HepG2 (cell line): Measurements from ENCODE around the gene MAFB.

ENCODE experiments used
- ATF4 ChIP-seq, 2 experiments: fragments of 450-650 bp in 1 of 2; sonication (generic) in 1 of 2; formaldehyde crosslinking; IDR thresholded peaks; 2 replicates each; pipeline versions ENCODE4 v1.5.0 to v1.8.0; 2020 to 2022; ENCODE audit warnings: mild to moderate bottlenecking in 1 of 2, missing genetic modification reagents in 1 of 2
- CTCF ChIP-seq: sonication (generic); formaldehyde crosslinking; IDR thresholded peaks from 2 replicates; pipeline ENCODE4 v1.5.0; 2020; ENCODE audit warnings: mild to moderate bottlenecking, missing genetic modification reagents, moderate library complexity
- E2F1 ChIP-seq: sonication (generic); formaldehyde crosslinking; IDR thresholded peaks from 2 replicates; pipeline ENCODE4 v1.5.0; 2020; ENCODE audit warnings: missing genetic modification reagents
- ETV6 ChIP-seq: sonication (generic); formaldehyde crosslinking; conservative IDR thresholded peaks from 2 replicates; pipeline ENCODE4 v1.4.0; 2020; ENCODE audit warnings: missing genetic modification reagents
- KDM2A ChIP-seq: sonication (generic); formaldehyde crosslinking; IDR thresholded peaks from 2 replicates; pipeline ENCODE4 v1.4.0; 2020; ENCODE audit warnings: low read depth, missing genetic modification reagents, borderline replicate concordance
- MAFG ChIP-seq: sonication (generic); formaldehyde crosslinking; IDR thresholded peaks from 2 replicates; pipeline ENCODE4 v1.5.1; 2020; ENCODE audit warnings: mild to moderate bottlenecking, missing genetic modification reagents
- MAX ChIP-seq: IDR thresholded peaks from 2 replicates; pipeline ENCODE4 v1.6.1; 2012; ENCODE audit warnings: inconsistent platforms
- NR2C2 ChIP-seq: sonication (generic); formaldehyde crosslinking; IDR thresholded peaks from 2 replicates; pipeline ENCODE4 v1.4.0; 2020; ENCODE audit warnings: missing genetic modification reagents, mild to moderate bottlenecking, moderate library complexity, borderline replicate concordance
- SMC3 ChIP-seq: IDR thresholded peaks from 2 replicates; pipeline ENCODE4 v1.6.1; 2011; ENCODE audit warnings: low read length, improper control_type of control experiment
- STAG1 ChIP-seq: sonication (generic); formaldehyde crosslinking; IDR thresholded peaks from 2 replicates; pipeline ENCODE4 v1.4.0; 2020; ENCODE audit warnings: missing genetic modification reagents
- YY1 ChIP-seq: IDR thresholded peaks from 2 replicates; pipeline ENCODE4 v1.6.1; 2011; ENCODE audit warnings: low read length, low read depth, moderate library complexity, mild to moderate bottlenecking; ENCODE audit not compliant: insufficient read depth, insufficient replicate concordance
- ZBTB7A ChIP-seq: sonication (generic); formaldehyde crosslinking; IDR thresholded peaks from 2 replicates; pipeline ENCODE4 v1.8.0; 2022; ENCODE audit warnings: mild to moderate bottlenecking, missing genetic modification reagents
- TF ChIP-seq, protein P1 (sequence below): sonication (generic); formaldehyde crosslinking; conservative IDR thresholded peaks from 2 replicates; pipeline ENCODE4 v1.8.0; 2022; ENCODE audit warnings: low read depth, missing genetic modification reagents
- TF ChIP-seq, protein P2 (sequence below): sonication (generic); formaldehyde crosslinking; IDR thresholded peaks from 2 replicates; pipeline ENCODE4 v1.4.0; 2020; ENCODE audit warnings: mild to moderate bottlenecking, missing genetic modification reagents

- TF ChIP-seq, protein P1, sequence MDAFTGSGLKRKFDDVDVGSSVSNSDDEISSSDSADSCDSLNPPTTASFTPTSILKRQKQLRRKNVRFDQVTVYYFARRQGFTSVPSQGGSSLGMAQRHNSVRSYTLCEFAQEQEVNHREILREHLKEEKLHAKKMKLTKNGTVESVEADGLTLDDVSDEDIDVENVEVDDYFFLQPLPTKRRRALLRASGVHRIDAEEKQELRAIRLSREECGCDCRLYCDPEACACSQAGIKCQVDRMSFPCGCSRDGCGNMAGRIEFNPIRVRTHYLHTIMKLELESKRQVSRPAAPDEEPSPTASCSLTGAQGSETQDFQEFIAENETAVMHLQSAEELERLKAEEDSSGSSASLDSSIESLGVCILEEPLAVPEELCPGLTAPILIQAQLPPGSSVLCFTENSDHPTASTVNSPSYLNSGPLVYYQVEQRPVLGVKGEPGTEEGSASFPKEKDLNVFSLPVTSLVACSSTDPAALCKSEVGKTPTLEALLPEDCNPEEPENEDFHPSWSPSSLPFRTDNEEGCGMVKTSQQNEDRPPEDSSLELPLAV (CRISPR knock-in tag) = no peak
- TF ChIP-seq, protein P2, sequence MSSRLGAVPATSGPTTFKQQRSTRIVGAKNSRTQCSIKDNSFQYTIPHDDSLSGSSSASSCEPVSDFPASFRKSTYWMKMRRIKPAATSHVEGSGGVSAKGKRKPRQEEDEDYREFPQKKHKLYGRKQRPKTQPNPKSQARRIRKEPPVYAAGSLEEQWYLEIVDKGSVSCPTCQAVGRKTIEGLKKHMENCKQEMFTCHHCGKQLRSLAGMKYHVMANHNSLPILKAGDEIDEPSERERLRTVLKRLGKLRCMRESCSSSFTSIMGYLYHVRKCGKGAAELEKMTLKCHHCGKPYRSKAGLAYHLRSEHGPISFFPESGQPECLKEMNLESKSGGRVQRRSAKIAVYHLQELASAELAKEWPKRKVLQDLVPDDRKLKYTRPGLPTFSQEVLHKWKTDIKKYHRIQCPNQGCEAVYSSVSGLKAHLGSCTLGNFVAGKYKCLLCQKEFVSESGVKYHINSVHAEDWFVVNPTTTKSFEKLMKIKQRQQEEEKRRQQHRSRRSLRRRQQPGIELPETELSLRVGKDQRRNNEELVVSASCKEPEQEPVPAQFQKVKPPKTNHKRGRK (CRISPR knock-in tag) = no peak
- no peak for TF ChIP-seq STAG1 (CRISPR knock-in tag)
- TF ChIP-seq SMC3 = no peak
- TF ChIP-seq MAX = no peak
- no peak for TF ChIP-seq YY1
- TF ChIP-seq ATF4 (CRISPR knock-in tag; IDR thresholded peaks at IDR 0.05) = no peak
- TF ChIP-seq NR2C2 = no peak
- no peak for TF ChIP-seq ETV6
- TF ChIP-seq KDM2A (CRISPR knock-in tag) = no peak
- no peak for TF ChIP-seq CTCF (CRISPR knock-in tag)
- TF ChIP-seq MAFG (CRISPR knock-in tag) = no peak
- no peak for TF ChIP-seq E2F1 (CRISPR knock-in tag)
- TF ChIP-seq ZBTB7A = no peak
Measured at GRCh38 chr20:40639132-40639531, 49.9 kb downstream of the MAFB start.
